Stimulated activated CD4-positive, alpha-beta T cell treated with anti-CD3 and anti-CD28 coated beads, Interleukin-12 subunit alpha, Interleukin-12 subunit beta, amount 100 ng/mL, for 48 hours (primary cell): Measurements from ENCODE around the gene ELP5.

Experiments used
- DNase-seq, 3 donors: peaks; one replicate each; pipeline ENCODE4 v3.0.0-alpha.2; 2020; ENCODE audit warnings: low read depth in 2 of 3, low spot score in 1 of 3

Gene ELP5

GRCh38 chr17:7282752-7283321, 30.8 kb downstream of the ELP5 start:
- DNase-seq, result no peak

DNA sequence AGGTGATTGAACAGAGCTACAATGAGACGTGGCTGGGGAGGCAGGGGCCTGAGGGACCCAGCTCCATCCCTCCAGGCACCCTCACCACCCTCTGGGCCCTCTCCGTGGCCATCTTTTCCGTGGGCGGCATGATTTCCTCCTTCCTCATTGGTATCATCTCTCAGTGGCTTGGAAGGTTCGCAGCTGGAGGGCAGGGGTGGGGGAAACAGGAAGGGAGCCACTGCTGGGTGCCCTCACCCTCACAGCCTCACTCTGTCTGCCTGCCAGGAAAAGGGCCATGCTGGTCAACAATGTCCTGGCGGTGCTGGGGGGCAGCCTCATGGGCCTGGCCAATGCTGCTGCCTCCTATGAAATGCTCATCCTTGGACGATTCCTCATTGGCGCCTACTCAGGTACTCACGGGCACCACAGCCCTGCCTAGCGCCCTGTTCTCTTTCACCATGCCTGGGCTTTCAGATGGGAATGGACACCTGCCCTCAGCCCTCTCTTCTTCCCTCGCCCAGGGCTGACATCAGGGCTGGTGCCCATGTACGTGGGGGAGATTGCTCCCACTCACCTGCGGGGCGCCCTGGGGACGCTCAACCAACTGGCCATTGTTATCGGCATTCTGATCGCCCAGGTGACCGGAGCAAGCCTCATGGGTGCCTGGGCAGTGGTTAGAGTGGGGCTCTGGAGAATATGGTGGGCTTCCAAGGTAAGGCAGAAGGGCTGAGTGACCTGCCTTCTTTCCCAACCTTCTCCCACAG, 31.6 kb downstream of the ELP5 start:
- DNase-seq, result no peak

- no peak for DNase-seq
Observed at GRCh38 chr17:7284911-7285310, 32.9 kb downstream of the ELP5 start.

GRCh38 chr17:7285679-7286078, 33.7 kb downstream of the ELP5 start:
- no peak for DNase-seq

DNA sequence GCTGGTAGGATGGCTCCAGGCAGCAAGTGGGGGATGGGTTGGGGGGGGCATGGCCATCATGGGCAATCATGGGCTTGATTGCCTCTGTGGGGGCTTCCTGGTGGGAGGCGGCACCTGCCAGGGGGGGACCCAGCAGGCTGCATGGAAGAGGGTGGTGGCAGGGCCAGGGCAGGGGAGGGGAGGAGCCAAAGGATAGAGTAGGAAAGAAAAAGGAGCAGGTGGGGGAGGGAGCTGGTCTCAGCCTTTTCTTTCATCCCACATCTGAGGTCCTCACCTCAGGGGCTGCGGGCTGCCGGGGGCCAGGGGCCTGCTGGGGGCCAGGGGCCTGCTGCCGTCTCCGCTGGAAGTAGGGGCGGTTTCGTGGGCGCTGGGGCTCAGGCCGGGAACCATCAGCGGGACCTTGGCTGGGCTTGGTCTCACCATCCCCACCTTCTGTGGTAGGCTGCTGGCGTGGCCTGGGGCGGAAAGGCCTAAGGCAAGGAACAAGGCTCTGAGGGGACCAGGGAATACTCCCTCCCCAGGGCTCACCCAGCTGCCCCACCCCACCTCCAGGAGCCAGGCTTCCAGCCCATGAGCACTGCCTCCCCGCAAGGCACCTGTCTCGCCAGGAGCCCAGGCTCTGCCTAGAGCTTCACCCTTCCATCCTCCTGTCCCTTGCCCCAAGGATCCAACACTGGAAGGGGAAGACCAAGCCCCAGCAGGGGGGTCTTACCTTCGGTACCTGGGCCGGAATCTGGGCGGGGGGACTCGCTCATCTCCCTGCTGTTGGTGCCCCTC, 37.4 kb downstream of the ELP5 start:
- no peak for DNase-seq

- no peak for DNase-seq
Observed at GRCh38 chr17:7290166-7290565, 38.2 kb downstream of the ELP5 start.

- no peak for DNase-seq
Observed at GRCh38 chr17:7290685-7291084, 38.7 kb downstream of the ELP5 start.

DNA sequence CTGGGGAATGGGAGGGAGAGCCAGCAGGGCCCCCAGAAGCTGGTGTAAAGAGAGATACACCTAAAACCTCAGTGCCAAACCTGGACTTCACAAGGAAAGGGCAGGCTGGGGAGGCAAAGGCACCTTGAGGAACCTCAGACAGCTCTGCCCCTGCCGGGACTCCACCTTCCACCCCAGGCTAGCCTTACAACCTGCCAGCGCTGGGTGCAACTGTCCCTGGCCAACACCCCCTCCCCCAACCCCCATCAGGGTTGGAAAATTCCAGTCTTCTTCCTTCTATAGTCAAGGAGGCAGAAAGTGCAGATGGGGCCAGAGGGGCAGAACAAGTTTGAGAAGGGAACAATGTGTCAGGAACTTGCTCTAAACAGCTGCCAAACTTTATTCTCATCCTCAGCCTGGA, 40.2 kb downstream of the ELP5 start:
- no peak for DNase-seq

GRCh38 chr17:7292729-7293128, 40.7 kb downstream of the ELP5 start:
- DNase-seq, result no peak

DNA sequence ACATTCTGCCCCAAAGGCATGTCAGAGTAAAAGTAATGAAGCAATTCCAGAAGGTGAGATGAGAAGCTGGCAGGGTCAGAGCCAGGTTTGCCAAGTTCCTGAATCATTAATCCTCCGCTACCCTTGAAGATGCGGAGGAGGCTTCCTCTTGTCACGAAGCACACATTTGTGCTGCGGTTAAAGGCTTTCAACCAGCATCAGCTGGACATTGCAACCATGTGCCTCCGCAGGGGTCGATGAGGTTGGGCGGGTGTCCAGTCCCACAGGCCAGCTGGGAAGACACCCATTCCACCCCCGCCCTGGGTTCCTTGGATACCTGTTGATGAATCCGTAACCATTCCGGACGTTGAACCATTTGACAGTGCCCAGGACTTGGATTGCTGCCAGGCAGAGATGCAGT, 41.1 kb downstream of the ELP5 start:
- no peak for DNase-seq

GRCh38 chr17:7293816-7294613, 42.0 kb downstream of the ELP5 start:
- DNase-seq, result no peak

DNA sequence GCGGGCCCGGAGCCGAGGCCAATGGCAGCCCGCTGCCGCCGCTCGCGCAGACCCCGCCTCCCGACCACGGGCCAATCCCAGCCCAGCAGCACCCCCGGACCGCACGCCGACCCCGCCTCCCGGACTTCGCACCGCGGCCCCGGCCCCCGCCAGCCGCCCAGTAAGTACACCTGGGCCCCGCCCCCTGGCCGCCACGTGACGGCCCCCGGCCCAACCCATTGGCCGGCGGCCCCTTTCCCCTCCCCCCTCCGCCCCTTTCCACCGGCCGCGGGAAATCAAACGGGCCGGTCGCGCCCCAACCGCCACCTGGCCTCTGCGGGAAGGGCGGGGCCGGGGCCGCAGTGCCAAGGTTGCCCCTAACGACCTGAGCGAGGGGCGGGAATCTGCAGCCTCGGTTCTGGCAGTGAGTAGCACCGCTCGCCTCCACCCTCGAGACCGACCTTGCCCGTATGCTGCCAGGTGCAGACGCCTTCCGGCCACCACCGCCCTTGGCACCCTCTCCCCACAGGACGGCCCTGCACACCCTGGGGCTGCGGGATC, 42.7 kb downstream of the ELP5 start, which contains the start of gene YBX2:
Gene YBX2, minus strand, starts transcription at position 26 of the 540 bp plus-strand sequence. CDS start 139 bp downstream, outside the sequence.
- peak; percentile 69 to 71 (median 70) for DNase-seq

DNA sequence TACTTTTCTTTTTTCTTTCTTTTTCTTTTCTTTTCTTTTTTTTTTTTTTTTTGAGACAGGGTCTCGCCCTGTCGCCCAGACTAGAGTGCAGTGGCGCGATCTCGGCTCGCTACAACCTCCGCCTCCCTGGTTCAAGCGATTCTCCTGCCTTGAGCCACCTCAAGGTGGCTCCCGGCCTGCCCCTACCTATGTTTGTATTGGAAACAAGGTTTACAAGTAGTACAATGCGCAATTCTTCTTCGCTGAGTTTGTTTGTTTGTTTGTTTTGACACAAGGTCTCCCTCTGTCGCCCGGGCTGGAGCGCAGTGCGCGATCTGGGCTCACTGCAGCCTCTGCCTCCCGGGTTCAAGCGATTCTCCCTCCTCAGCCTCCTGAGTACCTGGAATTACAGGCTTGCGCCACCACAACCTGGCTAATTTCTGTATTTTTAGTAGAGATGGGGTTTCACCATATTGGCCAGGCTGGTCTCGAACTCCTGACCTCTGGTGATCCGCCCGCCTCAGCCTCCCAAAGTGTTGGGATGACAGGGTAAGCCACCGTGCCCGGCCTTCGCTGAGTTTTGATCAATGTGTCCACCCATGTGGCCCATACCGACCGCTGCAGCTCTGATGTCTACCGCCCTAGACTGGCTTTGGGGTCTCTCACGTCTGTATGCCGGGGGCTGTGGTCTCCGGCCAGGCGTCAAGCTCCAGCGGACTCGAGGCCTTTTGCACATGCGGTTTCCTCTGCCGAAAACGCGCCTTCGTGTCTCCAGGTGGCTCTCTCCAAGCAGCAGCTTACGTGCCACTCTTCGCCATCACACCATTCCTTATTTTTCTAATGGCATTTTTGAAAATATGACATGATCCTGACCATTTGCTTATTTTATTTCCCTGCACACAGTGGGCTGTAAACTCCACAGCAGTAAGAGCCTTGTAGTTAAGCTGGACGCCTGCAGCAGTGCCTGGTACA, 43.5 kb downstream of the ELP5 start:
- no peak for DNase-seq

- peak in 2 of 3 donors; percentile 53 to 64 for DNase-seq
Observed at GRCh38 chr17:7296189-7296861, 44.3 kb downstream of the ELP5 start.

DNA sequence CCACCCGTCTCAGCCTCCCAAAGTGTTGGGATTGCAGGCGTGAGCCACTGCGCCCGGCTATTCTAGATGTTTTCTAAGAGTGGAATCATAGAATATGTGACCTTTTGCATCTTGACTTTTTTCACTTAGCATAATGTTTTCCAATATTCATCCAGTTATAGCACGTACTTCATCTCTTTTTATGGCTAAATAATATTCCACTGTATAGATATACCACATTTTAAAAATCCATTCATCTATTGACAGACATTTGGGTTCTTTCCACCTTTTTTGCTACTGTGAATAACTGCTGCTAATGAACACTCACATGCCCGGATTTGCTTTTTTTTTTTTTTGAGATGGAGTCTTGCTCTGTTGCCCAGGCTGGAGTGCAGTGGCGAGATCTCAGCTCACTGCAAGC, 52.2 kb downstream of the ELP5 start:
- no peak for DNase-seq

- peak; percentile 100 for DNase-seq
Observed at GRCh38 chr17:7306911-7307685, 55.1 kb downstream of the ELP5 start, which contains the start of gene EIF5A. TSS of gene EIF5A (plus strand) at chr17:7307628. CDS start at chr17:7309636, 2,008 bp downstream.

DNA sequence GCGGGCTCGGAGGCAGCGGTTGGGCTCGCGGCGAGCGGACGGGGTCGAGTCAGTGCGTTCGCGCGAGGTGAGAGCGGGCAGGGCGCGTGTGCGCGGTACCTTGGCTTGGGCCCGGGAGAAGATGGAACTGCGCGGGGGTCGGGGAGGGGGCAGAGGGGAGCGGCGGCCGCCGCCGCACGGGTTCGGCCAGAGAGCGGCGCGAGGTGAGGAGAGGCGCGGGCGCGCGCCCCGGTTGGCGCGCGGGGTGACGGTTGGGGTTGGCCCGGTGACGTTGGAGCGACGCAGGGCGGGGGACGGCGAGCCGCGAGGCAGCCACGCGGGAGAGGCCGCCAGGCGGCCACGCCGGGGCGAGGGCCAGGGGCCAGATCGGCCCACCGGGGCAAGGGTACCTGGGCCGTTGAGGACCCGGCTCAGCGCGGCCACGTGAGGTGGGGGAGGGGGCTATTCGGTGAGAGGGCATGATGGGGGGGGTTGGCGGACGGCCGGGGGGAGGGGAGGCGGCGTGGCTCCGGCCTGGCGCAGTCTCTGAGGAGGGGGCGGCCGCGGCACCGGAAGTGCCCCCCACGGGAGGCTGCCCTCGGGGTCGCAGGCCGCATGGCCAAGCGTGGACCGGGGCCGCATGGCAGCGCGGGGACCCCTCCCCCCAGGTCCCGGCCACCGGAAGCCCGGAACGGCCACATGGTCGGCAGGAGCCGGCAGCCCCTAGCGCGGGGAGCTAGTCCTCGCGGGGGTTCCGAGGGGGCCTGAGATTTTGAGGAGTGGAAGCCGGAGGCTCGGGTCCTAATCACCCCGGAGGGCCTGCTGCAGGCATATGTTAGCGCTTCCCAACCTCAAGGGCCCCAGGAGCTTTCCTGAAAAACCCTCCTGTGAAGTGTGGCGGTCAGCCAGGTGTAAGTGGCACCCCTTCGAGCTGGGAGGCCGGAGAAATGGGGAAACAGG, 55.9 kb downstream of the ELP5 start:
- peak in 2 of 3 donors; percentile 31 to 39 for DNase-seq
